Measurements from ENCODE around the gene ETV1.

GRCh38 chr7:13904689-13905088 is 84.8 kb downstream of the ETV1 start:
- TF ChIP-seq CTCF (IDR thresholded peaks at IDR 0.05; ENCODE audit: low read depth, low read length, poor library complexity, severe bottlenecking) (no peak), EZH2phosphoT487 (IDR thresholded peaks at IDR 0.05; ENCODE audit: borderline replicate concordance, low read length) (no peak)
